HCT116 (cell line): Measurements from ENCODE around the gene TTC16. TPM values are rescaled to one million over a fixed set of nuclear protein-coding genes. Genes with fewer than 3 reads are reported as not detected.

Experiments
- ATAC-seq: fragments of 200-7000 bp; cut with Tn5 transposase; 2 replicates; pipeline ENCODE4 v1.9.1; 2020; ENCODE audit warnings: mild to moderate bottlenecking, moderate library complexity
- BruUV-seq: library from RNA; stranded (reverse); fragments of 400-500 nt; replicated peaks from 2 replicates; lab custom pipeline; 2021; lab: Mats Ljungman, UMichigan
- CTCF ChIA-PET: fragments of 300-600 bp; sonication (Branson Sonifier 250); formaldehyde crosslinking; loops from one replicate; lab custom pipeline; 2021; ENCODE audit warnings: antibody characterized with exemption; lab: Charles Lee
- POLR2A ChIA-PET: fragments of 300-600, 350-600 bp; sonication (Branson Sonifier 250); formaldehyde crosslinking; loops from one replicate; lab custom pipeline; 2021; ENCODE audit warnings: antibody characterized with exemption; lab: Charles Lee
- RAD21 ChIA-PET, 2 experiments: fragments of 300-600 bp; sonication (Branson Sonifier 250); formaldehyde crosslinking; loops; one replicate each; lab custom pipeline; 2023; ENCODE audit warnings: low total read pairs in 2 of 2; ENCODE audit not compliant: uncharacterized antibody in 2 of 2, unreplicated experiment in 2 of 2, low non-redundant PET in 1 of 2; lab: Charles Lee
- DNase-seq: peaks from one replicate; pipeline ENCODE4 v3.0.0-alpha.2; 2010; ENCODE audit warnings: low read depth, low spot score
- H2AFZ ChIP-seq: fragments of 200-600 bp; shearing (Covaris generic), sonication (generic); 2 replicates; pipeline ENCODE4 v1.6.1; 2017; ENCODE audit warnings: low read depth, mixed run types, mixed read lengths, antibody characterized with exemption, low read length; ENCODE audit not compliant: poor library complexity, severe bottlenecking
- H3K27ac ChIP-seq: 2 replicates; pipeline ENCODE4 v1.5.1; 2012; ENCODE audit warnings: low read depth, low read length
- H3K27me3 ChIP-seq: fragments of 200-600 bp; sonication (generic); 2 replicates; pipeline ENCODE4 v1.6.1; 2016; ENCODE audit warnings: mixed run types, low read length, mixed read lengths; ENCODE audit not compliant: insufficient read depth
- H3K36me3 ChIP-seq, 2 experiments: fragments of 200-500 bp in 1 of 2; fragments of 200-600 bp in 1 of 2; sonication (Bioruptor generic) in 1 of 2; sonication (generic) in 1 of 2; 2 replicates each; pipeline versions ENCODE4 v1.5.1 to v1.6.1; 2014 to 2016; ENCODE audit warnings: low read length in 2 of 2, inconsistent platforms in 1 of 2, mixed read lengths in 1 of 2, mixed run types in 1 of 2; ENCODE audit not compliant: insufficient read depth in 2 of 2, control insufficient read depth in 1 of 2
- H3K4me1 ChIP-seq, 2 experiments: fragments of 200-600 bp in 1 of 2; sonication (generic) in 1 of 2; 2 replicates each; pipeline versions ENCODE4 v1.5.1 to v1.6.1; 2012 to 2017; ENCODE audit warnings: low read length in 2 of 2, inconsistent platforms in 1 of 2, mild to moderate bottlenecking in 1 of 2, mixed read lengths in 1 of 2, mixed run types in 1 of 2, moderate library complexity in 1 of 2; ENCODE audit not compliant: insufficient read depth in 2 of 2, control insufficient read depth in 1 of 2
- H3K4me2 ChIP-seq: fragments of 200-600 bp; sonication (generic); 2 replicates; pipeline ENCODE4 v1.6.1; 2017; ENCODE audit warnings: mixed run types, low read length, mixed read lengths
- H3K4me3 ChIP-seq, 2 experiments: fragments of 200-600 bp in 1 of 2; sonication (generic) in 1 of 2; replicated peaks in 1 of 2; 2 replicates each; pipeline ENCODE4 v1.5.1; 2011 to 2016; ENCODE audit warnings: low read length in 2 of 2, control low read depth in 1 of 2, low read depth in 1 of 2, mild to moderate bottlenecking in 1 of 2, mixed read lengths in 1 of 2, mixed run types in 1 of 2
- H3K79me2 ChIP-seq: fragments of 200-600 bp; sonication (generic); 2 replicates; pipeline ENCODE4 v1.6.1; 2017; ENCODE audit warnings: mild to moderate bottlenecking, mixed run types, low read length, moderate library complexity, mixed read lengths; ENCODE audit not compliant: insufficient read depth
- H3K9ac ChIP-seq: fragments of 200-600 bp; sonication (generic); 2 replicates; pipeline ENCODE4 v1.6.1; 2016; ENCODE audit warnings: low read length, mixed read lengths
- H3K9me2 ChIP-seq: fragments of 200-600 bp; sonication (generic), shearing (Covaris generic); 2 replicates; pipeline ENCODE4 v1.6.1; 2017; ENCODE audit warnings: mixed run types, mild to moderate bottlenecking, moderate library complexity; ENCODE audit not compliant: insufficient read depth
- H3K9me3 ChIP-seq, 2 experiments: fragments of 200-500 bp in 1 of 2; fragments of 200-600 bp in 1 of 2; sonication (Bioruptor generic) in 1 of 2; sonication (generic) in 1 of 2; 2 replicates each; pipeline ENCODE4 v1.6.1; 2014 to 2017; ENCODE audit warnings: low read length in 2 of 2, mixed read lengths in 2 of 2, inconsistent platforms in 1 of 2, low read depth in 1 of 2, mild to moderate bottlenecking in 1 of 2, mixed run types in 1 of 2, moderate library complexity in 1 of 2; ENCODE audit not compliant: control insufficient read depth in 1 of 2, insufficient read depth in 1 of 2
- H4K20me1 ChIP-seq: fragments of 200-600 bp; sonication (generic), shearing (Covaris generic); 2 replicates; pipeline ENCODE4 v1.6.1; 2017; ENCODE audit warnings: mixed run types, mild to moderate bottlenecking, moderate library complexity; ENCODE audit not compliant: insufficient read depth
- CBX3 ChIP-seq: IDR thresholded peaks from 2 replicates; pipeline ENCODE4 v1.6.1; 2012; ENCODE audit warnings: low read depth
- CEBPB ChIP-seq: IDR thresholded peaks from 2 replicates; pipeline ENCODE4 v1.6.1; 2012; ENCODE audit warnings: low read depth
- EGR1 ChIP-seq: IDR thresholded peaks from 2 replicates; pipeline ENCODE4 v1.6.1; 2012; ENCODE audit warnings: low read depth
- ELF1 ChIP-seq: IDR thresholded peaks from 2 replicates; pipeline ENCODE4 v1.6.1; 2012; ENCODE audit warnings: low read depth, borderline replicate concordance
- EZH2phosphoT487 ChIP-seq: fragments of 200-600 bp; IDR thresholded peaks from 2 replicates; pipeline ENCODE4 v1.6.1; 2018; ENCODE audit warnings: antibody characterized with exemption, borderline replicate concordance
- RAD21 ChIP-seq: IDR thresholded peaks from 2 replicates; pipeline ENCODE4 v1.6.1; 2012; ENCODE audit warnings: low read depth, mild to moderate bottlenecking
- SIN3A ChIP-seq: IDR thresholded peaks from 2 replicates; pipeline ENCODE4 v1.6.1; 2012; ENCODE audit warnings: low read depth
- SP1 ChIP-seq: IDR thresholded peaks from 2 replicates; pipeline ENCODE4 v1.6.1; 2012; ENCODE audit warnings: low read depth
- TCF7L2 ChIP-seq: IDR thresholded peaks from 2 replicates; pipeline ENCODE4 v1.7.0; 2011; ENCODE audit warnings: borderline replicate concordance, inconsistent platforms; ENCODE audit not compliant: insufficient read depth, insufficient read length; ENCODE audit errors: extremely low read depth
- YY1 ChIP-seq: IDR thresholded peaks from 2 replicates; pipeline ENCODE4 v1.6.1; 2011; ENCODE audit warnings: low read length, low read depth, moderate library complexity, mild to moderate bottlenecking; ENCODE audit not compliant: insufficient replicate concordance; ENCODE audit errors: extremely low read depth
- ZFX ChIP-seq: fragments of 450-650 bp; IDR thresholded peaks from 2 replicates; pipeline ENCODE4 v1.6.1; 2017
- ZNF274 ChIP-seq: fragments of 200-500 bp; sonication (Bioruptor generic); IDR thresholded peaks from 2 replicates; pipeline ENCODE4 v1.6.1; 2014; ENCODE audit warnings: mild to moderate bottlenecking, low read depth, low read length, inconsistent platforms
- intact Hi-C: fragments of 100-400 bp; cut with micrococcal nuclease; formaldehyde crosslinking; loops from 2 replicates; pipeline ENCODE4 v1.10.0; 2022
- total RNA-seq: library from RNA; stranded (reverse); gene quantifications from one replicate; pipeline ENCODE4 v1.2.1, GENCODE V29; 2021; ENCODE audit not compliant: unreplicated experiment
- TF ChIP-seq, protein P1 (sequence below): IDR thresholded peaks from 2 replicates; pipeline ENCODE4 v1.6.1; 2012
- TF ChIP-seq, protein P2 (sequence below), 3 experiments: fragments of 200-600 bp in 1 of 3; sonication (generic) in 1 of 3; IDR thresholded peaks in 2 of 3; conservative IDR thresholded peaks in 1 of 3; 2 replicates each; pipeline ENCODE4 v1.5.1; 2012 to 2017; ENCODE audit warnings: low read depth in 2 of 3, low read length in 2 of 3, antibody characterized with exemption in 1 of 3, borderline replicate concordance in 1 of 3, control low read depth in 1 of 3, mild to moderate bottlenecking in 1 of 3, mixed read lengths in 1 of 3, mixed run types in 1 of 3, moderate library complexity in 1 of 3; ENCODE audit not compliant: insufficient read depth in 1 of 3
- TF ChIP-seq, protein P3 (sequence below): IDR thresholded peaks from 2 replicates; pipeline ENCODE4 v1.6.1; 2011; ENCODE audit warnings: mild to moderate bottlenecking, low read length, moderate library complexity; ENCODE audit not compliant: insufficient replicate concordance; ENCODE audit errors: extremely low read depth
- TF ChIP-seq, protein P4 (sequence below): IDR thresholded peaks from 2 replicates; pipeline ENCODE4 v1.6.1; 2012; ENCODE audit warnings: low read depth

The TTC16 gene
- total RNA-seq, 1 experiment from 2014 or later: not detected

DNA sequence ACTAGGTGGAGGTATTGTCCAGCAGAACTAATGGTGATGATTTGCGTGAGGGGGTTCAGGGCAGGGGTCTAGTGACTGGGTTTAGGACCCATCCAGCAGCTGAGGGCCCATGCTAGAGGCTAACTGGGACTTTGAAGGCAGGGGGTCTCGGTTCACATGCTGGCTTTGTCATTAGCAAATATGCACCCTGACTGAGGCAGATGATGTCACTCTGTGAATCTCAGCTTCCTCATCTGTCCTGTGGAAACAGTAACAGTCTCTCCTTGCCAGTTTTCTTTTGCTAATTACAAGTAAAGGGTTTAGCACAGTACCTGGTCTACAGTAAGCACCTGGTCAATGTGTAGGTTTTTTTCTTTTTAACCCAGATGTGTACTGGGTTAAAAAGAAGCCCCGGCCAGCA, 57.4 kb downstream of the TTC16 start (continued):
- TF ChIP-seq, protein P1, sequence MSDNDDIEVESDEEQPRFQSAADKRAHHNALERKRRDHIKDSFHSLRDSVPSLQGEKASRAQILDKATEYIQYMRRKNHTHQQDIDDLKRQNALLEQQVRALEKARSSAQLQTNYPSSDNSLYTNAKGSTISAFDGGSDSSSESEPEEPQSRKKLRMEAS: no peak
- TF ChIP-seq RAD21 (no peak), SIN3A (no peak)

DNA sequence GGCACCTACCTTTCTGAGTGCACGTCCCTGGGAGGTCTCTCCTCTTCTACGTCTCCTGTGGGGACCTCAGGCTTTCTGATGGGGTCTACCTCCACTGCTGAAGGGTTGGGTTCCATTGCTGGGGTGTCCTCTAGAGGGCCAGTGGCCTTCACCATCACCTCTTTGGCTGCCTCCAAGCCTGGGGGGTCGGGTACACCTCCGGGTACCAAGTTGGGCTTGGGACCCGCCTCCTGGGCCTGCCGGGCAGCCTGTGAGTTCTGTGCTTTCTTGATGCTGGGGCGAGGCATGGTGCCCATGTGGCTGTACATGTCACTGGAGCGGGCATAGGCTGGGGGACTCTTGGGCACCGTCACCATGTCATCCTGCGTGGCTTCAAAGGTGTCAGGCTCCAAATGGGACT, 58.1 kb downstream of the TTC16 start:
- no peak for DNase-seq
- ChIA-PET POLR2A (no interaction called here), RAD21 (no interaction called here), CTCF (no interaction called here)
- peaks cover 13 to 21% of the 10 kb centered on the region in 2 experiments for H3K4me1 ChIP-seq
- H3K9me3 ChIP-seq: no peaks in the 10 kb centered on the region
- no peak overlapping the region for H3K27ac ChIP-seq
- H3K9ac ChIP-seq: no peak overlapping the region
- BruUV-seq: no TSS peak
- no peak overlapping the region for H3K4me2 ChIP-seq
- no peaks in the 10 kb centered on the region for H3K36me3 ChIP-seq
- no peaks in the 10 kb centered on the region for H3K27me3 ChIP-seq
- ATAC-seq: no peak
- no peaks in the 10 kb centered on the region for H4K20me1 ChIP-seq
- no peak overlapping the region for H2AFZ ChIP-seq
- H3K4me3 ChIP-seq: no peak overlapping the region
- no peaks in the 10 kb centered on the region for H3K9me2 ChIP-seq
- TF ChIP-seq ZNF274 (no peak), ZFX (no peak), TCF7L2 (no peak), YY1 (no peak), EZH2phosphoT487 (no peak), SP1 (no peak), EGR1 (no peak), CBX3 (no peak), CEBPB (no peak), ELF1 (no peak)
- TF ChIP-seq, protein P2, sequence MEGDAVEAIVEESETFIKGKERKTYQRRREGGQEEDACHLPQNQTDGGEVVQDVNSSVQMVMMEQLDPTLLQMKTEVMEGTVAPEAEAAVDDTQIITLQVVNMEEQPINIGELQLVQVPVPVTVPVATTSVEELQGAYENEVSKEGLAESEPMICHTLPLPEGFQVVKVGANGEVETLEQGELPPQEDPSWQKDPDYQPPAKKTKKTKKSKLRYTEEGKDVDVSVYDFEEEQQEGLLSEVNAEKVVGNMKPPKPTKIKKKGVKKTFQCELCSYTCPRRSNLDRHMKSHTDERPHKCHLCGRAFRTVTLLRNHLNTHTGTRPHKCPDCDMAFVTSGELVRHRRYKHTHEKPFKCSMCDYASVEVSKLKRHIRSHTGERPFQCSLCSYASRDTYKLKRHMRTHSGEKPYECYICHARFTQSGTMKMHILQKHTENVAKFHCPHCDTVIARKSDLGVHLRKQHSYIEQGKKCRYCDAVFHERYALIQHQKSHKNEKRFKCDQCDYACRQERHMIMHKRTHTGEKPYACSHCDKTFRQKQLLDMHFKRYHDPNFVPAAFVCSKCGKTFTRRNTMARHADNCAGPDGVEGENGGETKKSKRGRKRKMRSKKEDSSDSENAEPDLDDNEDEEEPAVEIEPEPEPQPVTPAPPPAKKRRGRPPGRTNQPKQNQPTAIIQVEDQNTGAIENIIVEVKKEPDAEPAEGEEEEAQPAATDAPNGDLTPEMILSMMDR (IDR thresholded peaks at IDR 0.05 in 2 of 3, conservative IDR thresholded peaks at IDR 0.05 in 1 of 3; ENCODE audit: borderline replicate concordance in 1 of 3, insufficient read depth in 1 of 3, low read depth in 2 of 3, low read length in 2 of 3): no peak
- TF ChIP-seq, protein P3, sequence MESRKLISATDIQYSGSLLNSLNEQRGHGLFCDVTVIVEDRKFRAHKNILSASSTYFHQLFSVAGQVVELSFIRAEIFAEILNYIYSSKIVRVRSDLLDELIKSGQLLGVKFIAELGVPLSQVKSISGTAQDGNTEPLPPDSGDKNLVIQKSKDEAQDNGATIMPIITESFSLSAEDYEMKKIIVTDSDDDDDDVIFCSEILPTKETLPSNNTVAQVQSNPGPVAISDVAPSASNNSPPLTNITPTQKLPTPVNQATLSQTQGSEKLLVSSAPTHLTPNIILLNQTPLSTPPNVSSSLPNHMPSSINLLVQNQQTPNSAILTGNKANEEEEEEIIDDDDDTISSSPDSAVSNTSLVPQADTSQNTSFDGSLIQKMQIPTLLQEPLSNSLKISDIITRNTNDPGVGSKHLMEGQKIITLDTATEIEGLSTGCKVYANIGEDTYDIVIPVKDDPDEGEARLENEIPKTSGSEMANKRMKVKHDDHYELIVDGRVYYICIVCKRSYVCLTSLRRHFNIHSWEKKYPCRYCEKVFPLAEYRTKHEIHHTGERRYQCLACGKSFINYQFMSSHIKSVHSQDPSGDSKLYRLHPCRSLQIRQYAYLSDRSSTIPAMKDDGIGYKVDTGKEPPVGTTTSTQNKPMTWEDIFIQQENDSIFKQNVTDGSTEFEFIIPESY: no peak
- TF ChIP-seq, protein P4, sequence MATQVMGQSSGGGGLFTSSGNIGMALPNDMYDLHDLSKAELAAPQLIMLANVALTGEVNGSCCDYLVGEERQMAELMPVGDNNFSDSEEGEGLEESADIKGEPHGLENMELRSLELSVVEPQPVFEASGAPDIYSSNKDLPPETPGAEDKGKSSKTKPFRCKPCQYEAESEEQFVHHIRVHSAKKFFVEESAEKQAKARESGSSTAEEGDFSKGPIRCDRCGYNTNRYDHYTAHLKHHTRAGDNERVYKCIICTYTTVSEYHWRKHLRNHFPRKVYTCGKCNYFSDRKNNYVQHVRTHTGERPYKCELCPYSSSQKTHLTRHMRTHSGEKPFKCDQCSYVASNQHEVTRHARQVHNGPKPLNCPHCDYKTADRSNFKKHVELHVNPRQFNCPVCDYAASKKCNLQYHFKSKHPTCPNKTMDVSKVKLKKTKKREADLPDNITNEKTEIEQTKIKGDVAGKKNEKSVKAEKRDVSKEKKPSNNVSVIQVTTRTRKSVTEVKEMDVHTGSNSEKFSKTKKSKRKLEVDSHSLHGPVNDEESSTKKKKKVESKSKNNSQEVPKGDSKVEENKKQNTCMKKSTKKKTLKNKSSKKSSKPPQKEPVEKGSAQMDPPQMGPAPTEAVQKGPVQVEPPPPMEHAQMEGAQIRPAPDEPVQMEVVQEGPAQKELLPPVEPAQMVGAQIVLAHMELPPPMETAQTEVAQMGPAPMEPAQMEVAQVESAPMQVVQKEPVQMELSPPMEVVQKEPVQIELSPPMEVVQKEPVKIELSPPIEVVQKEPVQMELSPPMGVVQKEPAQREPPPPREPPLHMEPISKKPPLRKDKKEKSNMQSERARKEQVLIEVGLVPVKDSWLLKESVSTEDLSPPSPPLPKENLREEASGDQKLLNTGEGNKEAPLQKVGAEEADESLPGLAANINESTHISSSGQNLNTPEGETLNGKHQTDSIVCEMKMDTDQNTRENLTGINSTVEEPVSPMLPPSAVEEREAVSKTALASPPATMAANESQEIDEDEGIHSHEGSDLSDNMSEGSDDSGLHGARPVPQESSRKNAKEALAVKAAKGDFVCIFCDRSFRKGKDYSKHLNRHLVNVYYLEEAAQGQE: no peak
- intact Hi-C loops: no loop called here
- no peaks in the 10 kb centered on the region for H3K79me2 ChIP-seq
